Measurements from ENCODE around the gene CAGE1. TPM values are rescaled to one million over a fixed set of nuclear protein-coding genes. Genes with fewer than 3 reads are reported as not detected.

CAGE1 gene
- total and polyA plus RNA-seq, 4 donors: not detected

DNA sequence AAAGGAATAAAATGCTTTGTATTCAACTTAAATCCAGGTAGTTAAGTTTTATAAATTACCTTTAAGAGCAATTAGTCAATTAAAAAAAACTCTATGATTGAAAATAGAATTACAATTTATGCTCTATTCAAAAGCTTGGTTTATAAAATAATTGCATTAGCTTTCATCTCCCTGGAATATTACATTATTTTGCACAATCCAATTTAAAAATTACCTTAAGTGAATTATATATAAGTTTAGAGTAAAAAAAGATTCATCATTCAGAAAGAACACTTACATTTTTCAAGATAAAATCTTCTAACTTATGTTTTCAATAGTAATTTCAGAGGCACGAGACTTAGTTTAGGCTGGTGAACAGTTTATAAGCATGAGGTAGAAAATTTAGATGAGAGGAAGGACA is 91.4 kb downstream of the CAGE1 start:
- H3K36me3 ChIP-seq (ENCODE audit: control insufficient read depth in 1 of 2, insufficient read depth in 2 of 2, low read length in 1 of 2): peaks cover 5 to 12% of the 10 kb centered on the region in 2 donors
- no peaks in the 10 kb centered on the region for H3K27me3 ChIP-seq (ENCODE audit: control insufficient read depth in 1 of 2, insufficient read depth in 2 of 2, low read length in 1 of 2)

DNA sequence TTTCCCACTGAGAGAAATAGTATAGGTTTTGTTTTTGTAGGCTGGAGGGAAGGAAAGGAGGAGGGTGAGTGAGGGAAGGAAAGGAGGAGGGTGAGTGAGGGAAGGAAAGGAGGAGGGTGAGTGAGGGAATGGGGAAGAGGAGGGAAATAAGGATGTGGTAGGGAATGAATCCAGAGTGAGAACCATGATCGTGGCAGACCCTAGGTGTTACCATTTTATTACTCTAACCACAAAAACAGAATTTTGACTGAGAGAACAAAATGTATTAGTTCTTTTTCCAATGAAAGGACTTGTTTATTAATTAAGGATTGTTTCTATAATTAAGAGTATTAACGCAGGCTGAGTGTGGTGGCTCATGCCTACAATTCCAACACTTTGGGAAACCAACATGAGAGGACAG is 92.9 kb downstream of the CAGE1 start:
- 84 to 89% methylated on average over 2 of the region's 2 CpGs for WGBS, 2 donors
- DNase-seq (no peak), ATAC-seq (ENCODE audit: low FRiP score) (no peak)
- intact Hi-C loops (cut with DNase I): loop anchor here in 1 of 2 donors (5.0 kb wide), 1 partner anchor 301 kb away; no protein-coding TSS in a partner anchor
- Histone ChIP-seq H3K4me3 (ENCODE audit: low read length in 2 of 2) (no peak overlapping the region), H3K36me3 (ENCODE audit: control insufficient read depth in 1 of 2, insufficient read depth in 2 of 2, low read length in 1 of 2) (peaks cover 9% of the 10 kb centered on the region in 2 donors), H3K27ac (ENCODE audit: low read depth in 1 of 2, low read length in 2 of 2) (no peak overlapping the region), H3K27me3 (ENCODE audit: control insufficient read depth in 1 of 2, insufficient read depth in 2 of 2, low read length in 1 of 2) (no peaks in the 10 kb centered on the region), H3K9me3 (ENCODE audit: control insufficient read depth, low read length) (no peaks in the 10 kb centered on the region), H3K4me1 (ENCODE audit: control insufficient read depth in 1 of 2, insufficient read depth in 2 of 2, low read length in 2 of 2) (no peaks in the 10 kb centered on the region)

More for the DNA sequence above, 91.4 kb downstream of the CAGE1 start:
- no peak overlapping the region for H3K4me3 ChIP-seq (ENCODE audit: low read length in 2 of 2)
- intact Hi-C loops (cut with DNase I): loop anchor here in 1 of 2 donors (5.0 kb wide), 1 partner anchor 299 kb away; no protein-coding TSS in a partner anchor
- WGBS, 2 donors: 71 to 74% methylated on average over 1 of the region's 1 CpG
- H3K4me1 ChIP-seq (ENCODE audit: control insufficient read depth in 1 of 2, insufficient read depth in 2 of 2, low read length in 2 of 2): no peaks in the 10 kb centered on the region
- H3K9me3 ChIP-seq (ENCODE audit: control insufficient read depth, low read length): no peaks in the 10 kb centered on the region
- H3K27ac ChIP-seq (ENCODE audit: low read depth in 1 of 2, low read length in 2 of 2): no peak overlapping the region
- no peak for DNase-seq
- ATAC-seq (ENCODE audit: low FRiP score): no peak

DNA sequence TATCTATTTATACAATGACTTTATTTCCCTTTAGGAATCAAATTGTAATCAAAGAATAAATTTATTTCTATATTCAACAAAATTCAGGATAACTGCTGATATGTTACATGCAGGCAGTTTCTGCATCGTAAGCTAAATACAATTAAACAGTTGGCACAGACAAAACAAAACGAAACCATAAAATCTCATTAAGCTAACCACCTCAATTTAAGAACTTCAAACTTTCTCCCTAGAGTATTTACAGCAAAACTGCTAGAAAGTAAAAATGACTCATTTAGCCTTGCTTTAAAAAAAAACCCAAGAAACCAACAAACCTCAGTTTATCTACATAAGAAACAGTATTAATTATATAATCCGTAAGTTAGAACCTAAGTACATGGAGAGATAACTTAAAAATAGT is 93.6 kb downstream of the CAGE1 start:
- no peak for DNase-seq
- intact Hi-C loops (cut with DNase I): loop anchor here in 1 of 2 donors (5.0 kb wide), 1 partner anchor 301 kb away; no protein-coding TSS in a partner anchor
- WGBS, 2 donors: 89 to 90% methylated on average over 3 of the region's 3 CpGs
- no peak for ATAC-seq (ENCODE audit: low FRiP score)
- Histone ChIP-seq H3K9me3 (ENCODE audit: control insufficient read depth, low read length) (no peaks in the 10 kb centered on the region), H3K4me3 (ENCODE audit: low read length in 2 of 2) (no peak overlapping the region), H3K27me3 (ENCODE audit: control insufficient read depth in 1 of 2, insufficient read depth in 2 of 2, low read length in 1 of 2) (no peaks in the 10 kb centered on the region), H3K27ac (ENCODE audit: low read depth in 1 of 2, low read length in 2 of 2) (no peak overlapping the region), H3K4me1 (ENCODE audit: control insufficient read depth in 1 of 2, insufficient read depth in 2 of 2, low read length in 2 of 2) (no peaks in the 10 kb centered on the region), H3K36me3 (ENCODE audit: control insufficient read depth in 1 of 2, insufficient read depth in 2 of 2, low read length in 1 of 2) (peaks cover 3 to 9% of the 10 kb centered on the region in 2 donors)

- Histone ChIP-seq H3K4me3 (ENCODE audit: low read length in 2 of 2) (no peak overlapping the region), H3K27ac (ENCODE audit: low read depth in 1 of 2, low read length in 2 of 2) (no peak overlapping the region), H3K4me1 (ENCODE audit: control insufficient read depth in 1 of 2, insufficient read depth in 2 of 2, low read length in 2 of 2) (no peaks in the 10 kb centered on the region), H3K9me3 (ENCODE audit: control insufficient read depth, low read length) (no peaks in the 10 kb centered on the region), H3K27me3 (ENCODE audit: control insufficient read depth in 1 of 2, insufficient read depth in 2 of 2, low read length in 1 of 2) (no peaks in the 10 kb centered on the region), H3K36me3 (ENCODE audit: control insufficient read depth in 1 of 2, insufficient read depth in 2 of 2, low read length in 1 of 2) (peaks cover 2 to 7% of the 10 kb centered on the region in 2 donors)
- DNase-seq: no peak
- intact Hi-C loops (cut with DNase I): no loop called here
- WGBS, 2 donors: 81 to 85% methylated on average over 6 of the region's 6 CpGs
- no peak for ATAC-seq (ENCODE audit: low FRiP score)
Measured at GRCh38 chr6:7292596-7293255, 96.8 kb downstream of the CAGE1 start.

DNA sequence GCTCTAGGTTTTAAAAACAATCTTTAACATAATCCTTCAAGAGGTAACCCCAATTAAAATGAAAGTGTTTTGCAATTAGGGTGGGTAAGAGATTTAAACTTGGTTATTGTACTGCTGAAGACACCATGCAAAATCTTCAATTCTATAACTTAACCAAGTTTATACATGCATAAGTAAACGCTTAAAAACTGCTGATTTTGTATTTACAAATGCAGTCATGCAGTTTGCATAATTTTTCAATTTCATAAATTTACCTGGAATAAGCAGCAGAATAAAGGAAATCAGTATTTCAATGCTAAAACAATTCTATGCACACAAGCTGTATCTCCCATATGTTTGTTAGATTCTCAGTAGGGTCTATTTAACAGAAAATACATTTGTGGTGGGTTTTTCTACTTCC is 99.5 kb downstream of the CAGE1 start:
- H3K9me3 ChIP-seq (ENCODE audit: control insufficient read depth, low read length): no peaks in the 10 kb centered on the region
- no peaks in the 10 kb centered on the region for H3K4me1 ChIP-seq (ENCODE audit: control insufficient read depth in 1 of 2, insufficient read depth in 2 of 2, low read length in 2 of 2)
- no peak for ATAC-seq (ENCODE audit: low FRiP score)
- 86 to 91% methylated on average over 1 of the region's 1 CpG for WGBS, 2 donors
- DNase-seq: no peak
- peaks cover 2 to 7% of the 10 kb centered on the region in 2 donors for H3K36me3 ChIP-seq (ENCODE audit: control insufficient read depth in 1 of 2, insufficient read depth in 2 of 2, low read length in 1 of 2)
- intact Hi-C loops (cut with DNase I): no loop called here
- no peak overlapping the region for H3K4me3 ChIP-seq (ENCODE audit: low read length in 2 of 2)
- no peaks in the 10 kb centered on the region for H3K27me3 ChIP-seq (ENCODE audit: control insufficient read depth in 1 of 2, insufficient read depth in 2 of 2, low read length in 1 of 2)
- no peak overlapping the region for H3K27ac ChIP-seq (ENCODE audit: low read depth in 1 of 2, low read length in 2 of 2)

GRCh38 chr6:7285416-7285815 is 104.1 kb downstream of the CAGE1 start:
- H3K36me3 ChIP-seq (ENCODE audit: control insufficient read depth in 1 of 2, insufficient read depth in 2 of 2, low read length in 1 of 2): peaks cover 0 to 3% of the 10 kb centered on the region in 2 donors

DNA sequence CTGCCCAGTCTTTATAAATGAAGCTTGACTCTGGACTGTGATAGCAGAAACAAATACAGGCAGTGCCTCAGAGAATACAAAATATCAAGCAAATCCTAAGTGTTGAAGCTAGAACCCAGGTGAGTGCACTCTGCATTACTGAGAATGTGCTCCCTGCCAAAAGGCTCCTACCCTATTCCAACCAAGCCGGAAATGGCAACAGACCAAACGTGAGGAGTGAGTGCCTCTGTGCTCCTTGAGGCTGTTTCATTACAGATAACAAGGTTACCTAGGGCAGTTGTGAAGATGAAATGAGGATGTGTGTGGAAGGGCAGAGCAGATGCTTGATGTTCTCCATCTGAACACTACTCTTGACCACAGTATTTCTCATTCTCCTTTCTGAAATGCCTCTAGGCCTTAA is 105.9 kb downstream of the CAGE1 start:
- peaks cover 0 to 1% of the 10 kb centered on the region in 2 donors for H3K36me3 ChIP-seq (ENCODE audit: control insufficient read depth in 1 of 2, insufficient read depth in 2 of 2, low read length in 1 of 2)
- no peak for ATAC-seq (ENCODE audit: low FRiP score)
- WGBS, 2 donors: 62 to 78% methylated on average over 2 of the region's 2 CpGs

More at GRCh38 chr6:7285416-7285815, 104.1 kb downstream of the CAGE1 start:
- 87 to 91% methylated on average over 6 of the region's 6 CpGs for WGBS, 2 donors
- Histone ChIP-seq H3K27ac (ENCODE audit: low read depth in 1 of 2, low read length in 2 of 2) (no peak overlapping the region), H3K27me3 (ENCODE audit: control insufficient read depth in 1 of 2, insufficient read depth in 2 of 2, low read length in 1 of 2) (no peaks in the 10 kb centered on the region), H3K4me3 (ENCODE audit: low read length in 2 of 2) (no peak overlapping the region), H3K4me1 (ENCODE audit: control insufficient read depth in 1 of 2, insufficient read depth in 2 of 2, low read length in 2 of 2) (no peaks in the 10 kb centered on the region), H3K9me3 (ENCODE audit: control insufficient read depth, low read length) (no peaks in the 10 kb centered on the region)
- ATAC-seq (ENCODE audit: low FRiP score): no peak
- intact Hi-C loops (cut with DNase I): no loop called here
- DNase-seq: no peak

GRCh38 chr6:7282097-7282906 is 107.2 kb downstream of the CAGE1 start:
- Histone ChIP-seq H3K9me3 (ENCODE audit: control insufficient read depth, low read length) (no peaks in the 10 kb centered on the region), H3K27me3 (ENCODE audit: control insufficient read depth in 1 of 2, insufficient read depth in 2 of 2, low read length in 1 of 2) (no peaks in the 10 kb centered on the region), H3K27ac (ENCODE audit: low read depth in 1 of 2, low read length in 2 of 2) (no peak overlapping the region), H3K4me1 (ENCODE audit: control insufficient read depth in 1 of 2, insufficient read depth in 2 of 2, low read length in 2 of 2) (no peaks in the 10 kb centered on the region), H3K4me3 (ENCODE audit: low read length in 2 of 2) (no peak overlapping the region), H3K36me3 (ENCODE audit: control insufficient read depth in 1 of 2, insufficient read depth in 2 of 2, low read length in 1 of 2) (peaks cover 0 to 1% of the 10 kb centered on the region in 2 donors)
- no peak for ATAC-seq (ENCODE audit: low FRiP score)
- no peak for DNase-seq
- intact Hi-C loops (cut with DNase I): no loop called here
- WGBS, 2 donors: 75 to 77% methylated on average over 10 of the region's 10 CpGs

More for the DNA sequence above, 105.9 kb downstream of the CAGE1 start:
- no peak for DNase-seq
- intact Hi-C loops (cut with DNase I): no loop called here
- no peak overlapping the region for H3K27ac ChIP-seq (ENCODE audit: low read depth in 1 of 2, low read length in 2 of 2)
- H3K4me1 ChIP-seq (ENCODE audit: control insufficient read depth in 1 of 2, insufficient read depth in 2 of 2, low read length in 2 of 2): no peaks in the 10 kb centered on the region
- H3K27me3 ChIP-seq (ENCODE audit: control insufficient read depth in 1 of 2, insufficient read depth in 2 of 2, low read length in 1 of 2): no peaks in the 10 kb centered on the region
- H3K9me3 ChIP-seq (ENCODE audit: control insufficient read depth, low read length): no peaks in the 10 kb centered on the region
- no peak overlapping the region for H3K4me3 ChIP-seq (ENCODE audit: low read length in 2 of 2)
